PFSK-1 (cell line): ENCODE results near the gene STIM1.

ENCODE experiments used
- FOXP2 ChIP-seq: optimal IDR thresholded peaks from 2 replicates; pipeline ENCODE3; 2011; ENCODE audit warnings: borderline replicate concordance, control low read depth, inconsistent platforms; ENCODE audit not compliant: insufficient read depth; ENCODE audit errors: extremely low read length, extremely low read depth
- POLR2AphosphoS5 ChIP-seq: IDR thresholded peaks from 2 replicates; pipeline ENCODE4 v1.6.1; 2012; ENCODE audit warnings: low read depth, mild to moderate bottlenecking, control low read depth, low read length, moderate library complexity
- REST ChIP-seq, 2 experiments: IDR thresholded peaks; 2 replicates each; pipeline versions ENCODE4 v1.6.1 to v1.8.0; 2011 to 2012; ENCODE audit warnings: low read depth in 2 of 2, low read length in 2 of 2, control low read depth in 1 of 2, inconsistent platforms in 1 of 2, mild to moderate bottlenecking in 1 of 2, moderate library complexity in 1 of 2; ENCODE audit not compliant: insufficient read depth in 1 of 2
- SIN3A ChIP-seq: IDR thresholded peaks from 2 replicates; pipeline ENCODE4 v1.6.1; 2012; ENCODE audit warnings: mild to moderate bottlenecking, low read length, moderate library complexity, borderline replicate concordance; ENCODE audit not compliant: insufficient read depth
- TAF1 ChIP-seq: IDR thresholded peaks from 2 replicates; pipeline ENCODE4 v1.6.1; 2012; ENCODE audit warnings: low read length, control low read depth, borderline replicate concordance; ENCODE audit not compliant: insufficient read depth

The STIM1 gene

GRCh38 chr11:3964056-3964455 lies 108.6 kb downstream of the STIM1 start:
- TF ChIP-seq TAF1, result no peak
- no peak for TF ChIP-seq POLR2AphosphoS5
- TF ChIP-seq REST (IDR thresholded peaks at IDR 0.05; ENCODE audit: insufficient read depth in 1 of 2, low read depth in 2 of 2, low read length in 2 of 2), result no peak
- no peak for TF ChIP-seq SIN3A
- TF ChIP-seq FOXP2, result no peak

GRCh38 chr11:3964935-3965604 lies 109.6 kb downstream of the STIM1 start:
- no peak for TF ChIP-seq TAF1
- TF ChIP-seq REST (IDR thresholded peaks at IDR 0.05; ENCODE audit: insufficient read depth in 1 of 2, low read depth in 2 of 2, low read length in 2 of 2), result no peak
- TF ChIP-seq FOXP2, result no peak

- TF ChIP-seq POLR2AphosphoS5 (no peak), TAF1 (no peak), FOXP2 (no peak), REST (IDR thresholded peaks at IDR 0.05; ENCODE audit: insufficient read depth in 1 of 2, low read depth in 2 of 2, low read length in 2 of 2) (no peak), SIN3A (no peak)
Observed at GRCh38 chr11:3967695-3968094, 112.2 kb downstream of the STIM1 start.

- no peak for TF ChIP-seq TAF1
- no peak for TF ChIP-seq POLR2AphosphoS5
- TF ChIP-seq SIN3A, result no peak
Observed at GRCh38 chr11:3969200-3969599, 113.7 kb downstream of the STIM1 start.

- no peak for TF ChIP-seq POLR2AphosphoS5
- no peak for TF ChIP-seq REST (IDR thresholded peaks at IDR 0.05; ENCODE audit: insufficient read depth in 1 of 2, low read depth in 2 of 2, low read length in 2 of 2)
- TF ChIP-seq SIN3A, result no peak
- TF ChIP-seq TAF1, result no peak
- no peak for TF ChIP-seq FOXP2
Observed at GRCh38 chr11:3969613-3970012, 114.1 kb downstream of the STIM1 start.
